Natural killer cell (primary cell): ENCODE results near the gene PLEKHG5. TPM values are rescaled to one million over a fixed set of nuclear protein-coding genes. Genes with fewer than 3 reads are reported as not detected.

Source experiments
- ATAC-seq, 3 donors: fragments of 150-1000 bp in 2 of 3; fragments of 200-7000 bp in 1 of 3; cut with Tn5 transposase; 1 replicate in 1 of 3; 2 replicates in 2 of 3; pipeline ENCODE4 v1.10.0; 2021; ENCODE audit warnings: mild to moderate bottlenecking in 2 of 3, moderate library complexity in 2 of 3
- DNase-seq, 2 donors: peaks; one replicate each; pipeline versions ENCODE4 v3.0.0 to v3.0.0-alpha.2; 2013 to 2021; ENCODE audit warnings: mixed read lengths in 1 of 2
- H3K27ac ChIP-seq: one replicate; pipeline ENCODE4 v1.5.1; 2013; ENCODE audit warnings: mild to moderate bottlenecking, low read length
- H3K27me3 ChIP-seq: one replicate; pipeline ENCODE4 v1.6.1; 2013; ENCODE audit warnings: low read length; ENCODE audit not compliant: control insufficient read depth, insufficient read depth
- H3K36me3 ChIP-seq: one replicate; pipeline ENCODE4 v1.6.1; 2013; ENCODE audit warnings: low read length; ENCODE audit not compliant: control insufficient read depth, insufficient read depth
- H3K4me1 ChIP-seq: one replicate; pipeline ENCODE4 v1.6.1; 2013; ENCODE audit warnings: low read length; ENCODE audit not compliant: control insufficient read depth, insufficient read depth
- H3K4me3 ChIP-seq: one replicate; pipeline ENCODE4 v1.5.1; 2013; ENCODE audit warnings: low read length
- H3K9me3 ChIP-seq: one replicate; pipeline ENCODE4 v1.6.1; 2013; ENCODE audit warnings: low read length; ENCODE audit not compliant: control insufficient read depth, insufficient read depth
- H3K27ac Mint-ChIP-seq, 2 donors: one replicate each; pipeline ENCODE4 v1.8.0; 2022; ENCODE audit warnings: mild to moderate bottlenecking in 2 of 2, mixed read lengths in 2 of 2, moderate library complexity in 1 of 2
- H3K27me3 Mint-ChIP-seq, 2 donors: one replicate each; pipeline ENCODE4 v1.8.0; 2022; ENCODE audit warnings: low read depth in 2 of 2, mixed read lengths in 2 of 2
- H3K36me3 Mint-ChIP-seq: one replicate; pipeline ENCODE4 v1.8.0; 2022; ENCODE audit warnings: mixed read lengths
- H3K4me1 Mint-ChIP-seq, 2 donors: one replicate each; pipeline ENCODE4 v1.8.0; 2022; ENCODE audit warnings: mixed read lengths in 2 of 2
- H3K4me3 Mint-ChIP-seq: one replicate; pipeline ENCODE4 v1.8.0; 2022; ENCODE audit warnings: mild to moderate bottlenecking, moderate library complexity, mixed read lengths
- H3K9me3 Mint-ChIP-seq, 2 donors: one replicate each; pipeline ENCODE4 v1.8.0; 2022; ENCODE audit warnings: mixed read lengths in 2 of 2
- WGBS: methylation state at CpG from one replicate; pipeline ENCODE4 v1.1.7; 2013; ENCODE audit warnings: missing lambda C conversion rate; ENCODE audit not compliant: insufficient coverage; 5-methylcytosine and 5-hydroxymethylcytosine counted together
- intact Hi-C: fragments of 100-400 bp; cut with micrococcal nuclease; formaldehyde crosslinking; loops from one replicate; pipeline ENCODE4 v1.14.2; 2022
- total RNA-seq, 4 donors: library from RNA; stranded (reverse); fragments of 120-200 nt in 1 of 4; gene quantifications; one replicate each; pipeline versions ENCODE4 v1.2.3 to v1.2.4, GENCODE V29; 2013 to 2022
- TF ChIP-seq, protein P1 (sequence below): fragments of 200-600 bp; IDR thresholded peaks from one replicate; pipeline ENCODE4 v1.8.0; 2022; ENCODE audit warnings: antibody characterized with exemption

The PLEKHG5 gene
- total RNA-seq, 3 donors from 2014 or later (not counting 1 experiment from before 2014, with no cell fraction given), result 0.16 to 1.1 (median 0.54) TPM

DNA sequence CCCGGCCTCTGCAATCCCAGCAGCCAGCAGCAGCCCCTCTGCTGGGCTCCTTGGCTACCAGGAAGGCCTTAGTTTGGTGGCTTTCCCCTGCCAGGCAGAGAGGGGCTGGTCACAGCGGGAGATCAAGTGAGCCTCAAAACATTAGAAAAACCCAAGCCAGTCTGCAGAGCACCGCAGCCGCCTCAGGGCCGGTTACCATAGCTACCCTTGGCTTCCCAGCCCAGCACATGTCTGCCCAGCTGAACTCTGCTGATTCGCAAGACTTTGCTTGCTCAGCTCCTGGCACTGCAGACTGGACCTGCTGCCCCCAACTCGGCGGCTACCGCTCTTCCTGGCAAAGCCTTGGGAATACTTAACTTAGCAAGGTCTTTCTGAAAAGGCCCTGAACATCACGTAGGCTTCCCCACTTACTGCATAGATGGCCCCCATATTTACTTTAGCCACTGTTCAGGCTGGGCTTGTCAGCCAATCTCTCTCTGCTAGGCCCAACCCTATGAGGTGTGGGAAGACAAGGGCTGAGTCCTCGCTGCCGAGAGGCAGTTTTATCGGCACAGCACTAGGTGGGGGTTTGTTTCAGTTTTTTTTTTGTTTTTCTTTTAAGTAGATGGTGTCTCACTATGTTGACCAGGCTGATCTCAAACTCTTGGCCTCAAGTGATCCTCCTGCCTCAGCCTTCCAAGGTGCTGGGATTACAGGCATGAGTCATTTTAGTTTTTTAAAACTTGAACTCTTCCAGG is 28.6 kb upstream of the PLEKHG5 start:
- no peak overlapping the region for H3K27ac Mint-ChIP-seq
- WGBS, result 76% methylated on average over 13 of the region's 13 CpGs
- Histone ChIP-seq H3K9me3 (no peaks in the 10 kb centered on the region), H3K4me3 (no peak overlapping the region), H3K27me3 (no peaks in the 10 kb centered on the region), H3K36me3 (peaks cover 1% of the 10 kb centered on the region), H3K4me1 (no peaks in the 10 kb centered on the region), H3K27ac (no peak overlapping the region)
- ATAC-seq (no peak), DNase-seq (no peak)
- H3K36me3 Mint-ChIP-seq, result no peaks in the 10 kb centered on the region
- H3K4me3 Mint-ChIP-seq, result no peak overlapping the region
- TF ChIP-seq, protein P1, sequence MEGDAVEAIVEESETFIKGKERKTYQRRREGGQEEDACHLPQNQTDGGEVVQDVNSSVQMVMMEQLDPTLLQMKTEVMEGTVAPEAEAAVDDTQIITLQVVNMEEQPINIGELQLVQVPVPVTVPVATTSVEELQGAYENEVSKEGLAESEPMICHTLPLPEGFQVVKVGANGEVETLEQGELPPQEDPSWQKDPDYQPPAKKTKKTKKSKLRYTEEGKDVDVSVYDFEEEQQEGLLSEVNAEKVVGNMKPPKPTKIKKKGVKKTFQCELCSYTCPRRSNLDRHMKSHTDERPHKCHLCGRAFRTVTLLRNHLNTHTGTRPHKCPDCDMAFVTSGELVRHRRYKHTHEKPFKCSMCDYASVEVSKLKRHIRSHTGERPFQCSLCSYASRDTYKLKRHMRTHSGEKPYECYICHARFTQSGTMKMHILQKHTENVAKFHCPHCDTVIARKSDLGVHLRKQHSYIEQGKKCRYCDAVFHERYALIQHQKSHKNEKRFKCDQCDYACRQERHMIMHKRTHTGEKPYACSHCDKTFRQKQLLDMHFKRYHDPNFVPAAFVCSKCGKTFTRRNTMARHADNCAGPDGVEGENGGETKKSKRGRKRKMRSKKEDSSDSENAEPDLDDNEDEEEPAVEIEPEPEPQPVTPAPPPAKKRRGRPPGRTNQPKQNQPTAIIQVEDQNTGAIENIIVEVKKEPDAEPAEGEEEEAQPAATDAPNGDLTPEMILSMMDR, result no peak
- intact Hi-C loops, result no loop called here
- no peaks in the 10 kb centered on the region for H3K9me3 Mint-ChIP-seq
- H3K4me1 Mint-ChIP-seq, result no peaks in the 10 kb centered on the region
- no peaks in the 10 kb centered on the region for H3K27me3 Mint-ChIP-seq

DNA sequence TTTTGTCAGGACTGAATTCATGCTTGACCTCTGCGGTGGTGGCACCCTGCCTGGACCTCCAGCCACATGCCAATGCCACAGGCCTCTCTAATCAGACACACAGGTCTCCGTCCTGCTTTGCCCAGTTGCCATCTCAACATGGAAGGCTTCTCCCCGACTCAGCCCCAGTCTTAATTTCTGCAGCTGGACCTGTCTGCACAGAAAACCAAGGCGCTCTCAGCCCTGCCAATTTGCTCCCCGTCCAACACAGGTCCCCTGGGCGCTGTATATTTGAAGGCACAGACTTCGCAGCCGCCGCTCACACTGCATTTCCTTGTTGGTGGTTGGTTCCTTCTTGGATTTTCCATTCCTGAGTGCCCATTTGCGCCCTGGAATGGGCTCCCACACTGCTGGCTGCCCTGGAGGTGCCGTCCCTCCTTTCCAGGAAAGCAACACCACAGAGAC is 28.0 kb upstream of the PLEKHG5 start:
- Mint-ChIP-seq H3K4me3 (no peak overlapping the region), H3K4me1 (no peaks in the 10 kb centered on the region), H3K27me3 (no peaks in the 10 kb centered on the region), H3K27ac (no peak overlapping the region), H3K36me3 (no peaks in the 10 kb centered on the region), H3K9me3 (no peaks in the 10 kb centered on the region)
- intact Hi-C loops, result no loop called here
- 85% methylated on average over 11 of the region's 11 CpGs for whole genome bisulfite sequencing
- H3K27me3 ChIP-seq, result no peaks in the 10 kb centered on the region
- TF ChIP-seq, protein P1, result no peak
- H3K4me3 ChIP-seq, result no peak overlapping the region
- H3K4me1 ChIP-seq, result no peaks in the 10 kb centered on the region
- H3K27ac ChIP-seq, result no peak overlapping the region
- ATAC-seq, result no peak
- no peaks in the 10 kb centered on the region for H3K9me3 ChIP-seq
- DNase-seq, result no peak
- H3K36me3 ChIP-seq, result no peaks in the 10 kb centered on the region

DNA sequence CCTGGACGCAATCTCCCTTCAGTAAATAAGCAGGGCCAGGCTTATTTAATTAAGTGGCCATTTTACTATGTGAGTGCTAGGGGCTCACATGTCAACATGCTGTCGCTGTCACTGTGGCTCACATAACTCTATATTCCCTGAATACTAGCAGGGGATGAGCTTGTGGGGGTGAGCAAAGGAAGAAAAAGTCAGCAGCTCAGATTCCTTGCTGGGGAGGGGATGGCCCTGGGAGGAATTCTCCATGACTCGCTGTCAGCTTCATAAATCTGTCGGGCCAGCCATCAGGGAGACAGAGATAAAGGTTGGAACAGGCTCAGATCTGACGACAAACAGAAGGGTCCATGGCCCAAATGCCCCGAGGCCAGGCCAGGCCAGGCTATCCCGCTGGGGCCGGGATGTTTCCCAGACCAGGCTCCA is 26.0 kb upstream of the PLEKHG5 start:
- H3K27me3 Mint-ChIP-seq, result no peaks in the 10 kb centered on the region

More for the DNA sequence above, 26.0 kb upstream of the PLEKHG5 start:
- H3K4me1 ChIP-seq, result no peaks in the 10 kb centered on the region
- no peaks in the 10 kb centered on the region for H3K9me3 ChIP-seq
- no peak overlapping the region for H3K27ac ChIP-seq
- H3K4me3 Mint-ChIP-seq, result no peak overlapping the region
- no peaks in the 10 kb centered on the region for H3K4me1 Mint-ChIP-seq
- no peaks in the 10 kb centered on the region for H3K36me3 Mint-ChIP-seq
- DNase-seq (no peak), ATAC-seq (no peak)
- H3K9me3 Mint-ChIP-seq, result no peaks in the 10 kb centered on the region
- H3K4me3 ChIP-seq, result no peak overlapping the region
- WGBS, result 87% methylated on average over 8 of the region's 8 CpGs
- H3K27me3 ChIP-seq, result no peaks in the 10 kb centered on the region
- intact Hi-C loops, result no loop called here
- no peak overlapping the region for H3K27ac Mint-ChIP-seq
- TF ChIP-seq, protein P1, result no peak
- no peaks in the 10 kb centered on the region for H3K36me3 ChIP-seq
